PFSK-1 (cell line): Measurements from ENCODE around the gene JADE3.

ENCODE experiments used
- FOXP2 ChIP-seq: optimal IDR thresholded peaks from 2 replicates; pipeline ENCODE3; 2011; ENCODE audit warnings: borderline replicate concordance, control low read depth, inconsistent platforms; ENCODE audit not compliant: insufficient read depth; ENCODE audit errors: extremely low read length, extremely low read depth
- POLR2AphosphoS5 ChIP-seq: IDR thresholded peaks from 2 replicates; pipeline ENCODE4 v1.6.1; 2012; ENCODE audit warnings: low read depth, mild to moderate bottlenecking, control low read depth, low read length, moderate library complexity
- REST ChIP-seq, 2 experiments: IDR thresholded peaks; 2 replicates each; pipeline versions ENCODE4 v1.6.1 to v1.8.0; 2011 to 2012; ENCODE audit warnings: low read depth in 2 of 2, low read length in 2 of 2, control low read depth in 1 of 2, inconsistent platforms in 1 of 2, mild to moderate bottlenecking in 1 of 2, moderate library complexity in 1 of 2; ENCODE audit not compliant: insufficient read depth in 1 of 2
- SIN3A ChIP-seq: IDR thresholded peaks from 2 replicates; pipeline ENCODE4 v1.6.1; 2012; ENCODE audit warnings: mild to moderate bottlenecking, low read length, moderate library complexity, borderline replicate concordance; ENCODE audit not compliant: insufficient read depth
- TAF1 ChIP-seq: IDR thresholded peaks from 2 replicates; pipeline ENCODE4 v1.6.1; 2012; ENCODE audit warnings: low read length, control low read depth, borderline replicate concordance; ENCODE audit not compliant: insufficient read depth

The JADE3 gene

GRCh38 chrX:46929439-46930261 is 17.4 kb downstream of the JADE3 start:
- no peak for TF ChIP-seq SIN3A
- no peak for TF ChIP-seq REST (IDR thresholded peaks at IDR 0.05; ENCODE audit: insufficient read depth in 1 of 2, low read depth in 2 of 2, low read length in 2 of 2)
- no peak for TF ChIP-seq FOXP2
- no peak for TF ChIP-seq TAF1
- TF ChIP-seq POLR2AphosphoS5 = no peak

GRCh38 chrX:46935295-46935694 is 23.1 kb downstream of the JADE3 start:
- TF ChIP-seq POLR2AphosphoS5 = no peak
- no peak for TF ChIP-seq FOXP2
- no peak for TF ChIP-seq SIN3A

- no peak for TF ChIP-seq TAF1
- TF ChIP-seq SIN3A = no peak
- TF ChIP-seq FOXP2 = no peak
- TF ChIP-seq REST (IDR thresholded peaks at IDR 0.05; ENCODE audit: insufficient read depth in 1 of 2, low read depth in 2 of 2, low read length in 2 of 2) = no peak
- TF ChIP-seq POLR2AphosphoS5 = no peak
Observed at GRCh38 chrX:46938589-46938988, 26.4 kb downstream of the JADE3 start.

GRCh38 chrX:46941341-46941740 is 29.1 kb downstream of the JADE3 start:
- TF ChIP-seq TAF1 (no peak), REST (IDR thresholded peaks at IDR 0.05; ENCODE audit: insufficient read depth in 1 of 2, low read depth in 2 of 2, low read length in 2 of 2) (no peak), FOXP2 (no peak), SIN3A (no peak), POLR2AphosphoS5 (no peak)

- TF ChIP-seq FOXP2 (no peak), POLR2AphosphoS5 (no peak), REST (IDR thresholded peaks at IDR 0.05; ENCODE audit: insufficient read depth in 1 of 2, low read depth in 2 of 2, low read length in 2 of 2) (no peak), TAF1 (no peak), SIN3A (no peak)
Observed at GRCh38 chrX:46953137-46953527, 40.9 kb downstream of the JADE3 start.
